ENCODE measurements around the gene DOCK2. TPM values are rescaled to one million over a fixed set of nuclear protein-coding genes. Genes with fewer than 3 reads are reported as not detected.

The DOCK2 gene
- total and polyA plus RNA-seq, 2 donors (not counting 3 experiments of a cell fraction or from before 2014, with no cell fraction given) = 0.62 to 4.8 TPM

- TF ChIP-seq POLR2A (IDR thresholded peaks at IDR 0.05; ENCODE audit: low read depth, low read length) = no peak
- no peak for TF ChIP-seq MAX (IDR thresholded peaks at IDR 0.05; ENCODE audit: insufficient read depth, insufficient read length)
- no peak for TF ChIP-seq MYC (IDR thresholded peaks at IDR 0.05; ENCODE audit: low read depth, low read length)
- no peak for TF ChIP-seq EZH2 (IDR thresholded peaks at IDR 0.05; ENCODE audit: borderline replicate concordance, low read depth, low read length, severe bottlenecking)
- no peak for TF ChIP-seq JUN (IDR thresholded peaks at IDR 0.05; ENCODE audit: borderline replicate concordance, insufficient read depth, insufficient read length, low read depth)
- no peak for TF ChIP-seq GATA2 (IDR thresholded peaks at IDR 0.05; ENCODE audit: insufficient read depth, insufficient read length, low read depth, low read length)
- TF ChIP-seq POLR2AphosphoS5 (IDR thresholded peaks at IDR 0.05; ENCODE audit: insufficient read depth, low read depth, low read length) = no peak
- TF ChIP-seq FOS (IDR thresholded peaks at IDR 0.05; ENCODE audit: borderline replicate concordance, insufficient read depth, low read length) = no peak
- TF ChIP-seq CTCF (IDR thresholded peaks at IDR 0.05; ENCODE audit: extremely low read depth in 1 of 2, insufficient read depth in 1 of 2, low read depth in 1 of 2, low read length in 2 of 2) = no peak
- ChIA-PET POLR2A (no interaction called here), CTCF (no interaction called here)
- dilution Hi-C loops (cut with MboI; ENCODE audit: extremely low pct_ligation_motif_present, low sequenced_read_pairs) (no loop called here), intact Hi-C loops (cut with micrococcal nuclease) (no loop called here)
- Histone ChIP-seq H3K9ac (replicated peaks; ENCODE audit: extremely low read depth, insufficient read depth, low read length) (no peak overlapping the region), H2AFZ (ENCODE audit: low read depth, low read length) (no peak overlapping the region), H3K27ac (ENCODE audit: insufficient read depth, low read depth, low read length) (no peak overlapping the region), H3K9me1 (replicated peaks; ENCODE audit: control insufficient read depth, extremely low read depth, insufficient read depth, low read length) (no peaks in the 10 kb centered on the region), H3K9me3 (replicated peaks; ENCODE audit: control insufficient read depth, insufficient read depth, low read length) (no peaks in the 10 kb centered on the region), H3K4me3 (replicated peaks in 1 of 3; ENCODE audit: insufficient read depth in 1 of 3, low read depth in 1 of 3, low read length in 3 of 3) (no peak overlapping the region), H3K79me2 (ENCODE audit: control insufficient read depth, insufficient read depth, low read length) (no peaks in the 10 kb centered on the region), H4K20me1 (replicated peaks; ENCODE audit: control insufficient read depth, extremely low read depth, insufficient read depth, low read length) (no peaks in the 10 kb centered on the region), H3K27me3 (ENCODE audit: control insufficient read depth in 2 of 2, insufficient read depth in 2 of 2, low read length in 2 of 2) (no peaks in the 10 kb centered on the region), H3K36me3 (ENCODE audit: control insufficient read depth in 2 of 2, extremely low read depth in 1 of 2, insufficient read depth in 2 of 2, low read length in 2 of 2) (no peaks in the 10 kb centered on the region), H3K4me2 (ENCODE audit: insufficient read depth, low read length) (no peak overlapping the region), H3K4me1 (ENCODE audit: control insufficient read depth, extremely low read depth, insufficient read depth, low read length) (peaks cover 8% of the 10 kb centered on the region)
- no TSS peak for BruUV-seq (replicated peaks)
- FAIRE-seq (no peak), DNase-seq (ENCODE audit: low read depth, low spot score) (no peak)
Observed at GRCh38 chr5:170117736-170118135, 480.7 kb downstream of the DOCK2 start.
